HEK293 (cell line): Measurements from ENCODE around the gene USP6NL.

Source experiments
- CTCF ChIP-seq: fragments of 450-650 bp; formaldehyde crosslinking; IDR thresholded peaks from 2 replicates; pipeline ENCODE4 v1.5.1; 2016; ENCODE audit warnings: missing biosample characterization, missing genetic modification characterization
- ZNF350 ChIP-seq: fragments of 450-650 bp; formaldehyde crosslinking; IDR thresholded peaks from 2 replicates; pipeline ENCODE4 v1.5.0; 2017; ENCODE audit warnings: missing biosample characterization, mild to moderate bottlenecking, missing genetic modification characterization
- ZNF530 ChIP-seq: fragments of 450-650 bp; formaldehyde crosslinking; IDR thresholded peaks from 2 replicates; pipeline ENCODE4 v1.5.1; 2016; ENCODE audit warnings: low read depth, missing biosample characterization, missing genetic modification characterization

- TF ChIP-seq ZNF350 (tag by site-specific recombination): no peak
- no peak for TF ChIP-seq ZNF530
- TF ChIP-seq CTCF: no peak
These were observed 97.7 kb downstream of the USP6NL start for GRCh38 chr10:11513727-11514126.
